ENCODE data around the gene ITPA. TPM values are rescaled to one million over a fixed set of nuclear protein-coding genes. Genes with fewer than 3 reads are reported as not detected.

ITPA gene
- total and polyA plus RNA-seq, 2 of the 13 experiments (the other 11 are each of a cell fraction or from before 2014, with no cell fraction given) = 60.1 to 103 TPM

DNA sequence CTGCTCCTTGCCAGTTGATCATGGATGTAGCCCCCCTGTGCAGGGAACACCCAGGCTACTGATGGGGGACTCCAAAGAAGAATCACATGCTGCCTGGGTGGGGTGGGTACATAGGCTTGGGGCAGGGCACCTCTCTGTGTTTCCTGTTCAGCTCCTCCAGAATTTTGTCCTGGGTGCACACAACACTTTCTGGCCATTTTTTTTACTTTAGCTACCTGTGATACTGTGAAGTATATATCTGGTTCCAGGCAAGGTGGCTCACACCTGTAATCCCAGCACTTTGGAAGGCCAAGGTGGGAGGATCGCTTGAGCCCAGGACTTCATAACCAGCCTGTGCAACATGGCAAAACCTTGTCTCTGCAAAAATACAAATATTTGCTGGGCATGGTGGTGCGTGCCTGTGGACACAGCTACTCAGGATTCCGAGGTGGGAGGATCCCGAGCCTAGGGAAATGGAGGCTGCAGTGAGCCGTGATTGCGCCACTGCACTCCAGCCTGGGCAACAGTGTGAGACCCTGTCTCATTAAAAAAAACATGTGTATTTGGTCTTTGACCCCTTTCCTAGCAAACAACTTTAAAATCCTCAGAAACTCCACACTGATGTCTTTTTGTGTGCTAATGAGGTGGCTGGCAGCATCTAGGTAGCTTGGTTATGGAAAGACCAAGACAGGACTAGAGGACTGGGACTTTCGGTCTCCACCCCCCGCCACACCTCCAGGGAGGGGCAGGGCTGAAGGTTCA lies 15.6 kb downstream of the ITPA start (continued):
- TF ChIP-seq, protein P1, sequence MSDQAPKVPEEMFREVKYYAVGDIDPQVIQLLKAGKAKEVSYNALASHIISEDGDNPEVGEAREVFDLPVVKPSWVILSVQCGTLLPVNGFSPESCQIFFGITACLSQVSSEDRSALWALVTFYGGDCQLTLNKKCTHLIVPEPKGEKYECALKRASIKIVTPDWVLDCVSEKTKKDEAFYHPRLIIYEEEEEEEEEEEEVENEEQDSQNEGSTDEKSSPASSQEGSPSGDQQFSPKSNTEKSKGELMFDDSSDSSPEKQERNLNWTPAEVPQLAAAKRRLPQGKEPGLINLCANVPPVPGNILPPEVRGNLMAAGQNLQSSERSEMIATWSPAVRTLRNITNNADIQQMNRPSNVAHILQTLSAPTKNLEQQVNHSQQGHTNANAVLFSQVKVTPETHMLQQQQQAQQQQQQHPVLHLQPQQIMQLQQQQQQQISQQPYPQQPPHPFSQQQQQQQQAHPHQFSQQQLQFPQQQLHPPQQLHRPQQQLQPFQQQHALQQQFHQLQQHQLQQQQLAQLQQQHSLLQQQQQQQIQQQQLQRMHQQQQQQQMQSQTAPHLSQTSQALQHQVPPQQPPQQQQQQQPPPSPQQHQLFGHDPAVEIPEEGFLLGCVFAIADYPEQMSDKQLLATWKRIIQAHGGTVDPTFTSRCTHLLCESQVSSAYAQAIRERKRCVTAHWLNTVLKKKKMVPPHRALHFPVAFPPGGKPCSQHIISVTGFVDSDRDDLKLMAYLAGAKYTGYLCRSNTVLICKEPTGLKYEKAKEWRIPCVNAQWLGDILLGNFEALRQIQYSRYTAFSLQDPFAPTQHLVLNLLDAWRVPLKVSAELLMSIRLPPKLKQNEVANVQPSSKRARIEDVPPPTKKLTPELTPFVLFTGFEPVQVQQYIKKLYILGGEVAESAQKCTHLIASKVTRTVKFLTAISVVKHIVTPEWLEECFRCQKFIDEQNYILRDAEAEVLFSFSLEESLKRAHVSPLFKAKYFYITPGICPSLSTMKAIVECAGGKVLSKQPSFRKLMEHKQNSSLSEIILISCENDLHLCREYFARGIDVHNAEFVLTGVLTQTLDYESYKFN (CRISPR knock-in tag; conservative IDR thresholded peaks at IDR 0.05) = peak; percentile 92
- TF ChIP-seq SNRNP70 (IDR thresholded peaks at IDR 0.05; ENCODE audit: low read depth, low read length) (no peak), PRMT3 (CRISPR knock-in tag; IDR thresholded peaks at IDR 0.05; ENCODE audit: borderline replicate concordance, low read depth) (peak; percentile 49; the same call in 1 of the 2 replicates), CHCHD3 (CRISPR knock-in tag; IDR thresholded peaks at IDR 0.05) (no peak), ZNF816 (CRISPR knock-in tag; IDR thresholded peaks at IDR 0.05; ENCODE audit: borderline replicate concordance) (peak; percentile 77; the same call in 1 of the 2 replicates), YY1 (IDR thresholded peaks at IDR 0.05; ENCODE audit: insufficient read depth, insufficient replicate concordance, low read depth, low read length) (peak; percentile 76), ZNF589 (CRISPR knock-in tag; conservative IDR thresholded peaks at IDR 0.05) (no peak), MXD4 (CRISPR knock-in tag; IDR thresholded peaks at IDR 0.05) (no peak; the same call in 1 of the 2 replicates), PHF8 (CRISPR knock-in tag; IDR thresholded peaks at IDR 0.05) (peak; percentile 1; the same call in 1 of the 2 replicates), ZNF343 (CRISPR knock-in tag; IDR thresholded peaks at IDR 0.05) (no peak), TGIF2 (CRISPR knock-in tag; IDR thresholded peaks at IDR 0.05) (no peak; the same call in 1 of the 2 replicates), NCOA5 (CRISPR knock-in tag; IDR thresholded peaks at IDR 0.05) (no peak), HNRNPH1 (optimal IDR thresholded peaks at IDR 0.05; ENCODE audit: low read depth, low read length) (no peak), POLR2A (IDR thresholded peaks at IDR 0.05; ENCODE audit: insufficient read depth in 1 of 2, low read depth in 2 of 2, low read length in 2 of 2) (no peak; a peak in 1 of 4 replicates)
- TF ChIP-seq, protein P2, sequence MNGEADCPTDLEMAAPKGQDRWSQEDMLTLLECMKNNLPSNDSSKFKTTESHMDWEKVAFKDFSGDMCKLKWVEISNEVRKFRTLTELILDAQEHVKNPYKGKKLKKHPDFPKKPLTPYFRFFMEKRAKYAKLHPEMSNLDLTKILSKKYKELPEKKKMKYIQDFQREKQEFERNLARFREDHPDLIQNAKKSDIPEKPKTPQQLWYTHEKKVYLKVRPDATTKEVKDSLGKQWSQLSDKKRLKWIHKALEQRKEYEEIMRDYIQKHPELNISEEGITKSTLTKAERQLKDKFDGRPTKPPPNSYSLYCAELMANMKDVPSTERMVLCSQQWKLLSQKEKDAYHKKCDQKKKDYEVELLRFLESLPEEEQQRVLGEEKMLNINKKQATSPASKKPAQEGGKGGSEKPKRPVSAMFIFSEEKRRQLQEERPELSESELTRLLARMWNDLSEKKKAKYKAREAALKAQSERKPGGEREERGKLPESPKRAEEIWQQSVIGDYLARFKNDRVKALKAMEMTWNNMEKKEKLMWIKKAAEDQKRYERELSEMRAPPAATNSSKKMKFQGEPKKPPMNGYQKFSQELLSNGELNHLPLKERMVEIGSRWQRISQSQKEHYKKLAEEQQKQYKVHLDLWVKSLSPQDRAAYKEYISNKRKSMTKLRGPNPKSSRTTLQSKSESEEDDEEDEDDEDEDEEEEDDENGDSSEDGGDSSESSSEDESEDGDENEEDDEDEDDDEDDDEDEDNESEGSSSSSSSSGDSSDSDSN (CRISPR knock-in tag; IDR thresholded peaks at IDR 0.05) = peak; percentile 46; the same call in 1 of the 2 replicates
- TF ChIP-seq, protein P3, sequence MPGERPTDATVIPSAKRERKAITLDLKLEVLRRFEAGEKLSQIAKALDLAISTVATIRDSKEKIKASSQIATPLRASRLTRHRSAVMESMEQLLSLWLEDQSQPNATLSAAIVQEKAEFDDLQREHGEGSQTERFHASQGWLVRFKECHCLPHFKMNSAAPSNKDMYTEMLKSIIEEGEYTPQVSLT (CRISPR knock-in tag; IDR thresholded peaks at IDR 0.05; ENCODE audit: borderline replicate concordance, low read depth) = 0 out of 2 replicates have a peak, but pooled peaks have one; percentile 40
- TF ChIP-seq, protein P4, sequence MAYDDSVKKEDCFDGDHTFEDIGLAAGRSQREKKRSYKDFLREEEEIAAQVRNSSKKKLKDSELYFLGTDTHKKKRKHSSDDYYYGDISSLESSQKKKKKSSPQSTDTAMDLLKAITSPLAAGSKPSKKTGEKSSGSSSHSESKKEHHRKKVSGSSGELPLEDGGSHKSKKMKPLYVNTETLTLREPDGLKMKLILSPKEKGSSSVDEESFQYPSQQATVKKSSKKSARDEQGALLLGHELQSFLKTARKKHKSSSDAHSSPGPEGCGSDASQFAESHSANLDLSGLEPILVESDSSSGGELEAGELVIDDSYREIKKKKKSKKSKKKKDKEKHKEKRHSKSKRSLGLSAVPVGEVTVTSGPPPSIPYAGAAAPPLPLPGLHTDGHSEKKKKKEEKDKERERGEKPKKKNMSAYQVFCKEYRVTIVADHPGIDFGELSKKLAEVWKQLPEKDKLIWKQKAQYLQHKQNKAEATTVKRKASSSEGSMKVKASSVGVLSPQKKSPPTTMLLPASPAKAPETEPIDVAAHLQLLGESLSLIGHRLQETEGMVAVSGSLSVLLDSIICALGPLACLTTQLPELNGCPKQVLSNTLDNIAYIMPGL (CRISPR knock-in tag; IDR thresholded peaks at IDR 0.05; ENCODE audit: borderline replicate concordance in 1 of 2, low read depth in 1 of 2) = 0 out of 4 replicates have a peak, but pooled peaks of 1 of the 2 experiments have one; percentile 24
- TF ChIP-seq, protein P5, sequence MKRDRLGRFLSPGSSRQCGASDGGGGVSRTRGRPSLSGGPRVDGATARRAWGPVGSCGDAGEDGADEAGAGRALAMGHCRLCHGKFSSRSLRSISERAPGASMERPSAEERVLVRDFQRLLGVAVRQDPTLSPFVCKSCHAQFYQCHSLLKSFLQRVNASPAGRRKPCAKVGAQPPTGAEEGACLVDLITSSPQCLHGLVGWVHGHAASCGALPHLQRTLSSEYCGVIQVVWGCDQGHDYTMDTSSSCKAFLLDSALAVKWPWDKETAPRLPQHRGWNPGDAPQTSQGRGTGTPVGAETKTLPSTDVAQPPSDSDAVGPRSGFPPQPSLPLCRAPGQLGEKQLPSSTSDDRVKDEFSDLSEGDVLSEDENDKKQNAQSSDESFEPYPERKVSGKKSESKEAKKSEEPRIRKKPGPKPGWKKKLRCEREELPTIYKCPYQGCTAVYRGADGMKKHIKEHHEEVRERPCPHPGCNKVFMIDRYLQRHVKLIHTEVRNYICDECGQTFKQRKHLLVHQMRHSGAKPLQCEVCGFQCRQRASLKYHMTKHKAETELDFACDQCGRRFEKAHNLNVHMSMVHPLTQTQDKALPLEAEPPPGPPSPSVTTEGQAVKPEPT (CRISPR knock-in tag; IDR thresholded peaks at IDR 0.05; ENCODE audit: low read depth) = no peak; the same call in 1 of the 2 replicates

Data from HepG2 (cell line).